ENCODE measurements around the gene OR11G2.
"Not testable (repeated sequence)": the region's sequence is repeated elsewhere in the genome, so short reads cannot be mapped to it uniquely, and the experiment has no call there.

OR11G2 gene

DNA sequence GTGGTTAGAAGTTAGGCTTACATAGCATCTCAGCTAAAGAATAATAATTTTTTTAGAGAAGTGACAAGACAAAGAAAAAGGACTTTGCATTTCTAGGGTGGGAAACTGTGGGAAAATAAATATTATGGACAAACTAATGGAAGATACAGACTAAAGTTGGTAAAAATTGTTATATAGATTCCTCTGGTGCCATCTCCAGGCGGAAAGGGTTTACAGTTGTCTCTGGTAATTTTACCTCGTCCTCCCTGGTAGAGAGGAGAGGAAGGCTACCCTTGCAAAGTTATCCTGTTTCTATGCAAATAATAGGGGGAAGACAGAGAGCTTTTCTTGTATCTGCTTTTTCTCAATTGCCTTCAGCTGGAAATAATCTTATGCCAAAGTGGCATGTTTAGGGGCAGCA lies 5.2 kb downstream of the OR11G2 start:
- H3K27ac ChIP-seq, result no peak overlapping the region

DNA sequence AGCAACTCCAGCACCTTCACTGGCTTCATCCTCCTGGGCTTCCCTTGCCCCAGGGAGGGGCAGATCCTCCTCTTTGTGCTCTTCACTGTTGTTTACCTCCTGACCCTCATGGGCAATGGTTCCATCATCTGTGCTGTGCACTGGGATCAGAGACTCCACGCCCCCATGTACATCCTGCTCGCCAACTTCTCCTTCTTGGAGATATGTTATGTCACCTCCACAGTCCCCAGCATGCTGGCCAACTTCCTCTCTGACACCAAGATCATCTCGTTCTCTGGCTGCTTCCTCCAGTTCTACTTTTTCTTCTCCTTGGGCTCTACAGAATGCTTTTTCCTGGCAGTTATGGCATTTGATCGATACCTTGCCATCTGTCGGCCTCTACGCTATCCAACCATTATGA lies 6.8 kb downstream of the OR11G2 start:
- TF ChIP-seq, protein P1, sequence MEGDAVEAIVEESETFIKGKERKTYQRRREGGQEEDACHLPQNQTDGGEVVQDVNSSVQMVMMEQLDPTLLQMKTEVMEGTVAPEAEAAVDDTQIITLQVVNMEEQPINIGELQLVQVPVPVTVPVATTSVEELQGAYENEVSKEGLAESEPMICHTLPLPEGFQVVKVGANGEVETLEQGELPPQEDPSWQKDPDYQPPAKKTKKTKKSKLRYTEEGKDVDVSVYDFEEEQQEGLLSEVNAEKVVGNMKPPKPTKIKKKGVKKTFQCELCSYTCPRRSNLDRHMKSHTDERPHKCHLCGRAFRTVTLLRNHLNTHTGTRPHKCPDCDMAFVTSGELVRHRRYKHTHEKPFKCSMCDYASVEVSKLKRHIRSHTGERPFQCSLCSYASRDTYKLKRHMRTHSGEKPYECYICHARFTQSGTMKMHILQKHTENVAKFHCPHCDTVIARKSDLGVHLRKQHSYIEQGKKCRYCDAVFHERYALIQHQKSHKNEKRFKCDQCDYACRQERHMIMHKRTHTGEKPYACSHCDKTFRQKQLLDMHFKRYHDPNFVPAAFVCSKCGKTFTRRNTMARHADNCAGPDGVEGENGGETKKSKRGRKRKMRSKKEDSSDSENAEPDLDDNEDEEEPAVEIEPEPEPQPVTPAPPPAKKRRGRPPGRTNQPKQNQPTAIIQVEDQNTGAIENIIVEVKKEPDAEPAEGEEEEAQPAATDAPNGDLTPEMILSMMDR (IDR thresholded peaks at IDR 0.05), result no peak
- TF ChIP-seq ZFX (IDR thresholded peaks at IDR 0.05; ENCODE audit: borderline replicate concordance), result no peak
- no peak overlapping the region for H3K27ac ChIP-seq

More for the DNA sequence above, 5.2 kb downstream of the OR11G2 start:
- TF ChIP-seq ZFX (IDR thresholded peaks at IDR 0.05; ENCODE audit: borderline replicate concordance), result no peak
- TF ChIP-seq, protein P1 (IDR thresholded peaks at IDR 0.05), result peak; percentile 53

DNA sequence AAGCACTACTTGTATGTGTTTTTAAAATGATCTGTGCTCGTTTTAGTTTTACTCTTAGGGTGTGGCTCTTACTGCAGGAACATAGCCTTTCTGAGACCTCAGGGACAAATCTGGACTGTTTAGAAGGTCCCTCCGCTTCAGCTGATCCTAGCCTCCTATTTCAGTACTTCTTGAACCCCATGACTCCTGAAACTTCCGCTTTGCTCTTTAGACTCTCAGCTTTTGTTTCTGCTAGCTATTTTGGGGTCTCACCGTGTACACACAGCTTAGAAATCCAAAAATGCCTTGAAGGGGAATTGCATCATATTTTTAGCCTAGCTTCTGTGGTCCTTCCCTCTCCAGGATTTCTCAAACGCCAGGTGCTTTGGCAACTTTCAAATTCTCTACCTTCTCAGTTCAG lies 8.3 kb downstream of the OR11G2 start:
- TF ChIP-seq, protein P1 (IDR thresholded peaks at IDR 0.05), result no peak
- no peak for TF ChIP-seq ZFX (IDR thresholded peaks at IDR 0.05; ENCODE audit: borderline replicate concordance)
- no peak overlapping the region for H3K27ac ChIP-seq

DNA sequence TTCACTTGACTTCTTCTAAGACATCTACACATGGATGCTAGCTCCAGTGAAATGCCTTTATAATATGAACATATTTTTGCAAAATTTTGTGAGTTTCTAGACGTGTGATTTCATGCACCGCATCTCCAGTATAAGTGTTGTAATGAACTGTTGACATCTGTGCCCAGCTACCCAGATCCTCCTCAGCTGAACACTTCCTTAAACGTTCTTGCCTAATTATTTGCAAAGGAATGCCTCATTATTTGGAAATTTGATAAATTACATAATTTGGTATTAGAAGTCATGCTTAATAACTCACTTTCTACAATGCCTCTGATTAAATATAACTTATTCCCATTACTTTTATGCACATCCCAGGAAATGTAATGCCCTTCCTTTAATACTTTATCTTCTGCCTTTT lies 14.0 kb downstream of the OR11G2 start:
- H3K27ac ChIP-seq, result no peak overlapping the region
- TF ChIP-seq, protein P1 (IDR thresholded peaks at IDR 0.05), result no peak
- TF ChIP-seq ZFX (IDR thresholded peaks at IDR 0.05; ENCODE audit: borderline replicate concordance), result no peak

DNA sequence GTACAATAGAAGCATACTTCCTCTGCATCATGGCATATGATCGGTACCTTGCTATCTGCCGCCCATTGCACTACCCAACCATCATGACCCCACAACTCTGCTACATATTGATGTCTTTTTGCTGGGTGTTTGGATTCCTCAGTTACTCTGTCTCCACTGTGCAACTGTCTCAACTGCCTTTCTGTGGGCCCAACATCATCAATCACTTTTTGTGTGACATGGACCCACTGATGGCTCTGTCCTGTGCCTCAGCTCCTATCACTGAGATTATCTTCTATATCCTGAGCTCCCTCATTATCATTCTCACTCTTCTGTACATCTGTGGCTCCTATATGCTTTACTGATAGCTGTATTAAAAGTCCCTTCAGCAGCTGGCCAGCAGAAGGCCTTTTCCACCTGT lies 18.9 kb downstream of the OR11G2 start:
- TF ChIP-seq, protein P1 (IDR thresholded peaks at IDR 0.05), result no peak
- TF ChIP-seq ZFX (IDR thresholded peaks at IDR 0.05; ENCODE audit: borderline replicate concordance), result no peak
- H3K27ac ChIP-seq, result no peak overlapping the region

DNA sequence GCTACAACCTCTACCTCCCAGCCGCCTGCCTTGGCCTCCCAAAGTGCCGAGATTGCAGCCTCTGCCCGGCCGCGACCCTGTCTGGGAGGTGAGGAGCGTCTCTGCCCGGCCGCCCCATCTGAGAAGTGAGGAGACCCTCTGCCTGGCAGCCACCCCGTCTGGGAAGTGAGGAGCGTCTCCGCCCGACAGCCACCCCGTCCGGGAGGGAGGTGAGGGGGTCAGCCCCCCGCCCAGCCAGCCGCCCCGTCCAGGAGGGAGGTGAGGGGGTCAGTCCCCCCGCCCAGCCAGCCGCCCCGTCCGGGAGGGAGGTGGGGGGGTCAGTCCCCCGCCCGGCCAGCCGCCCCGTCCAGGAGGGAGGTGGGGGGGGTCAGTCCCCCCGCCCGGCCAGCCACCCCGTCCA lies 21.7 kb downstream of the OR11G2 start:
- not testable (repeated sequence) for H3K27ac ChIP-seq

DNA sequence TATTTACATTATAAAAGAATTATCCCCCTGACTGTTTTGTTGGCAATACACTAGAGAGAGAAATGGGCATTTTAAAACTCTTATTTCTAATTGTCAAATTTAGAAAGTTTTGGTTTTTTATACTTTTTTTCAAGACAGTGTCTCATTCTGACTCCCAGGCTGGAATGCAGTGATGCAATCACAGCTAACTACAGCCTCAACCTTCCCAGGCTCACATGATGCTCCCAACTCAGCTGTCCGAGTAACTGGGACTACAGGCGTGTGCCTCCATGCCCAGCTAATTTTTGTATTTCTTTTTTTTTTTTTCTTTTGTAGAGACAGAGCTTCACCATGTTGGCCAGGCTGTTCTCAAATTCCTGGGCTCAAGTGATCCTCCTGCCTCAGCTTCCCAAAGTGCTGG lies 24.5 kb downstream of the OR11G2 start:
- no peak overlapping the region for H3K27ac ChIP-seq
- no peak for TF ChIP-seq ZFX (IDR thresholded peaks at IDR 0.05; ENCODE audit: borderline replicate concordance)
- TF ChIP-seq, protein P1 (IDR thresholded peaks at IDR 0.05), result no peak

DNA sequence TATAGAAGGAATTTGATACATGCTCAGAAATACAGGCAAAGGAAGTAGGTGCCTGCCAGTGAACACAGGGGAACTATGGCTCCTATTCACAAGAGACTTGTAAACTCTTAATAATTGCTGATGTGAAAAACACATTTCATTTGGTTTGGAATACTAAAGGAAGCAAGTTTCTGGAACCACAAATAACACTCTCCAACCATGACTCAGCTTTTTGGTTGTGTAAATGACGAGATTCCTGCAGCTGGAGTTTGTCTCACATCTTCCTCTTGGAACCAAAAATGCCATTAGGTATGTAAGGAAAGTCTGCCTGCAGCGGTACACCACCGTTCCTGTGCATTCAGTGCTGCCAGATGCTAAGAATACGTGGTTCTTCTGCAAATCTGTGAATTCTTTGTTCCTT lies 28.3 kb downstream of the OR11G2 start:
- H3K27ac ChIP-seq, result no peak overlapping the region
- TF ChIP-seq, protein P1 (IDR thresholded peaks at IDR 0.05), result no peak
- no peak for TF ChIP-seq ZFX (IDR thresholded peaks at IDR 0.05; ENCODE audit: borderline replicate concordance)

All from 22Rv1 (cell line).